HCT116 (cell line): ENCODE data around the gene SCARF1. TPM values are rescaled to one million over a fixed set of nuclear protein-coding genes. Genes with fewer than 3 reads are reported as not detected.

ENCODE experiments used
- ATAC-seq: fragments of 200-7000 bp; cut with Tn5 transposase; 2 replicates; pipeline ENCODE4 v1.9.1; 2020; ENCODE audit warnings: mild to moderate bottlenecking, moderate library complexity
- BruUV-seq: library from RNA; stranded (reverse); fragments of 400-500 nt; replicated peaks from 2 replicates; lab custom pipeline; 2021; lab: Mats Ljungman, UMichigan
- CTCF ChIA-PET: fragments of 300-600 bp; sonication (Branson Sonifier 250); formaldehyde crosslinking; loops from one replicate; lab custom pipeline; 2021; ENCODE audit warnings: antibody characterized with exemption; lab: Charles Lee
- POLR2A ChIA-PET: fragments of 300-600, 350-600 bp; sonication (Branson Sonifier 250); formaldehyde crosslinking; loops from one replicate; lab custom pipeline; 2021; ENCODE audit warnings: antibody characterized with exemption; lab: Charles Lee
- RAD21 ChIA-PET, 2 experiments: fragments of 300-600 bp; sonication (Branson Sonifier 250); formaldehyde crosslinking; loops; one replicate each; lab custom pipeline; 2023; ENCODE audit warnings: low total read pairs in 2 of 2; ENCODE audit not compliant: uncharacterized antibody in 2 of 2, unreplicated experiment in 2 of 2, low non-redundant PET in 1 of 2; lab: Charles Lee
- DNase-seq: peaks from one replicate; pipeline ENCODE4 v3.0.0-alpha.2; 2010; ENCODE audit warnings: low read depth, low spot score
- H2AFZ ChIP-seq: fragments of 200-600 bp; shearing (Covaris generic), sonication (generic); 2 replicates; pipeline ENCODE4 v1.6.1; 2017; ENCODE audit warnings: low read depth, mixed run types, mixed read lengths, antibody characterized with exemption, low read length; ENCODE audit not compliant: poor library complexity, severe bottlenecking
- H3K27ac ChIP-seq: 2 replicates; pipeline ENCODE4 v1.5.1; 2012; ENCODE audit warnings: low read depth, low read length
- H3K27me3 ChIP-seq: fragments of 200-600 bp; sonication (generic); 2 replicates; pipeline ENCODE4 v1.6.1; 2016; ENCODE audit warnings: mixed run types, low read length, mixed read lengths; ENCODE audit not compliant: insufficient read depth
- H3K36me3 ChIP-seq, 2 experiments: fragments of 200-500 bp in 1 of 2; fragments of 200-600 bp in 1 of 2; sonication (Bioruptor generic) in 1 of 2; sonication (generic) in 1 of 2; 2 replicates each; pipeline versions ENCODE4 v1.5.1 to v1.6.1; 2014 to 2016; ENCODE audit warnings: low read length in 2 of 2, inconsistent platforms in 1 of 2, mixed read lengths in 1 of 2, mixed run types in 1 of 2; ENCODE audit not compliant: insufficient read depth in 2 of 2, control insufficient read depth in 1 of 2
- H3K4me1 ChIP-seq, 2 experiments: fragments of 200-600 bp in 1 of 2; sonication (generic) in 1 of 2; 2 replicates each; pipeline versions ENCODE4 v1.5.1 to v1.6.1; 2012 to 2017; ENCODE audit warnings: low read length in 2 of 2, inconsistent platforms in 1 of 2, mild to moderate bottlenecking in 1 of 2, mixed read lengths in 1 of 2, mixed run types in 1 of 2, moderate library complexity in 1 of 2; ENCODE audit not compliant: insufficient read depth in 2 of 2, control insufficient read depth in 1 of 2
- H3K4me2 ChIP-seq: fragments of 200-600 bp; sonication (generic); 2 replicates; pipeline ENCODE4 v1.6.1; 2017; ENCODE audit warnings: mixed run types, low read length, mixed read lengths
- H3K4me3 ChIP-seq, 2 experiments: fragments of 200-600 bp in 1 of 2; sonication (generic) in 1 of 2; replicated peaks in 1 of 2; 2 replicates each; pipeline ENCODE4 v1.5.1; 2011 to 2016; ENCODE audit warnings: low read length in 2 of 2, control low read depth in 1 of 2, low read depth in 1 of 2, mild to moderate bottlenecking in 1 of 2, mixed read lengths in 1 of 2, mixed run types in 1 of 2
- H3K79me2 ChIP-seq: fragments of 200-600 bp; sonication (generic); 2 replicates; pipeline ENCODE4 v1.6.1; 2017; ENCODE audit warnings: mild to moderate bottlenecking, mixed run types, low read length, moderate library complexity, mixed read lengths; ENCODE audit not compliant: insufficient read depth
- H3K9ac ChIP-seq: fragments of 200-600 bp; sonication (generic); 2 replicates; pipeline ENCODE4 v1.6.1; 2016; ENCODE audit warnings: low read length, mixed read lengths
- H3K9me2 ChIP-seq: fragments of 200-600 bp; sonication (generic), shearing (Covaris generic); 2 replicates; pipeline ENCODE4 v1.6.1; 2017; ENCODE audit warnings: mixed run types, mild to moderate bottlenecking, moderate library complexity; ENCODE audit not compliant: insufficient read depth
- H3K9me3 ChIP-seq, 2 experiments: fragments of 200-500 bp in 1 of 2; fragments of 200-600 bp in 1 of 2; sonication (Bioruptor generic) in 1 of 2; sonication (generic) in 1 of 2; 2 replicates each; pipeline ENCODE4 v1.6.1; 2014 to 2017; ENCODE audit warnings: low read length in 2 of 2, mixed read lengths in 2 of 2, inconsistent platforms in 1 of 2, low read depth in 1 of 2, mild to moderate bottlenecking in 1 of 2, mixed run types in 1 of 2, moderate library complexity in 1 of 2; ENCODE audit not compliant: control insufficient read depth in 1 of 2, insufficient read depth in 1 of 2
- H4K20me1 ChIP-seq: fragments of 200-600 bp; sonication (generic), shearing (Covaris generic); 2 replicates; pipeline ENCODE4 v1.6.1; 2017; ENCODE audit warnings: mixed run types, mild to moderate bottlenecking, moderate library complexity; ENCODE audit not compliant: insufficient read depth
- CBX3 ChIP-seq: IDR thresholded peaks from 2 replicates; pipeline ENCODE4 v1.6.1; 2012; ENCODE audit warnings: low read depth
- CEBPB ChIP-seq: IDR thresholded peaks from 2 replicates; pipeline ENCODE4 v1.6.1; 2012; ENCODE audit warnings: low read depth
- ELF1 ChIP-seq: IDR thresholded peaks from 2 replicates; pipeline ENCODE4 v1.6.1; 2012; ENCODE audit warnings: low read depth, borderline replicate concordance
- EZH2 ChIP-seq: fragments of 200-600 bp; sonication (generic); IDR thresholded peaks from 2 replicates; pipeline ENCODE4 v1.6.1; 2017; ENCODE audit warnings: antibody characterized with exemption, mixed run types
- EZH2phosphoT487 ChIP-seq: fragments of 200-600 bp; IDR thresholded peaks from 2 replicates; pipeline ENCODE4 v1.6.1; 2018; ENCODE audit warnings: antibody characterized with exemption, borderline replicate concordance
- JUND ChIP-seq: IDR thresholded peaks from 2 replicates; pipeline ENCODE4 v1.6.1; 2012
- POLR2A ChIP-seq: IDR thresholded peaks from 2 replicates; pipeline ENCODE4 v1.7.0; 2011; ENCODE audit warnings: borderline replicate concordance; ENCODE audit not compliant: insufficient read depth, insufficient read length; ENCODE audit errors: extremely low read depth
- RAD21 ChIP-seq: IDR thresholded peaks from 2 replicates; pipeline ENCODE4 v1.6.1; 2012; ENCODE audit warnings: low read depth, mild to moderate bottlenecking
- SIN3A ChIP-seq: IDR thresholded peaks from 2 replicates; pipeline ENCODE4 v1.6.1; 2012; ENCODE audit warnings: low read depth
- SP1 ChIP-seq: IDR thresholded peaks from 2 replicates; pipeline ENCODE4 v1.6.1; 2012; ENCODE audit warnings: low read depth
- SRF ChIP-seq: IDR thresholded peaks from 2 replicates; pipeline ENCODE4 v1.6.1; 2012; ENCODE audit warnings: low read depth
- TCF7L2 ChIP-seq: IDR thresholded peaks from 2 replicates; pipeline ENCODE4 v1.7.0; 2011; ENCODE audit warnings: borderline replicate concordance, inconsistent platforms; ENCODE audit not compliant: insufficient read depth, insufficient read length; ENCODE audit errors: extremely low read depth
- YY1 ChIP-seq: IDR thresholded peaks from 2 replicates; pipeline ENCODE4 v1.6.1; 2011; ENCODE audit warnings: low read length, low read depth, moderate library complexity, mild to moderate bottlenecking; ENCODE audit not compliant: insufficient replicate concordance; ENCODE audit errors: extremely low read depth
- ZFX ChIP-seq: fragments of 450-650 bp; IDR thresholded peaks from 2 replicates; pipeline ENCODE4 v1.6.1; 2017
- ZNF274 ChIP-seq: fragments of 200-500 bp; sonication (Bioruptor generic); IDR thresholded peaks from 2 replicates; pipeline ENCODE4 v1.6.1; 2014; ENCODE audit warnings: mild to moderate bottlenecking, low read depth, low read length, inconsistent platforms
- intact Hi-C: fragments of 100-400 bp; cut with micrococcal nuclease; formaldehyde crosslinking; loops from 2 replicates; pipeline ENCODE4 v1.10.0; 2022
- total RNA-seq: library from RNA; stranded (reverse); gene quantifications from one replicate; pipeline ENCODE4 v1.2.1, GENCODE V29; 2021; ENCODE audit not compliant: unreplicated experiment
- TF ChIP-seq, protein P1 (sequence below), 3 experiments: fragments of 200-600 bp in 1 of 3; sonication (generic) in 1 of 3; IDR thresholded peaks in 2 of 3; conservative IDR thresholded peaks in 1 of 3; 2 replicates each; pipeline ENCODE4 v1.5.1; 2012 to 2017; ENCODE audit warnings: low read depth in 2 of 3, low read length in 2 of 3, antibody characterized with exemption in 1 of 3, borderline replicate concordance in 1 of 3, control low read depth in 1 of 3, mild to moderate bottlenecking in 1 of 3, mixed read lengths in 1 of 3, mixed run types in 1 of 3, moderate library complexity in 1 of 3; ENCODE audit not compliant: insufficient read depth in 1 of 3
- TF ChIP-seq, protein P2 (sequence below): IDR thresholded peaks from 2 replicates; pipeline ENCODE4 v1.6.1; 2011; ENCODE audit warnings: mild to moderate bottlenecking, low read length, moderate library complexity; ENCODE audit not compliant: insufficient replicate concordance; ENCODE audit errors: extremely low read depth
- TF ChIP-seq, protein P3 (sequence below): IDR thresholded peaks from 2 replicates; pipeline ENCODE4 v1.6.1; 2012; ENCODE audit warnings: low read depth
- TF ChIP-seq, protein P4 (sequence below): IDR thresholded peaks from 2 replicates; pipeline ENCODE4 v1.6.1; 2012

SCARF1 gene
- total RNA-seq, 1 experiment from 2014 or later, result 2.2 TPM

DNA sequence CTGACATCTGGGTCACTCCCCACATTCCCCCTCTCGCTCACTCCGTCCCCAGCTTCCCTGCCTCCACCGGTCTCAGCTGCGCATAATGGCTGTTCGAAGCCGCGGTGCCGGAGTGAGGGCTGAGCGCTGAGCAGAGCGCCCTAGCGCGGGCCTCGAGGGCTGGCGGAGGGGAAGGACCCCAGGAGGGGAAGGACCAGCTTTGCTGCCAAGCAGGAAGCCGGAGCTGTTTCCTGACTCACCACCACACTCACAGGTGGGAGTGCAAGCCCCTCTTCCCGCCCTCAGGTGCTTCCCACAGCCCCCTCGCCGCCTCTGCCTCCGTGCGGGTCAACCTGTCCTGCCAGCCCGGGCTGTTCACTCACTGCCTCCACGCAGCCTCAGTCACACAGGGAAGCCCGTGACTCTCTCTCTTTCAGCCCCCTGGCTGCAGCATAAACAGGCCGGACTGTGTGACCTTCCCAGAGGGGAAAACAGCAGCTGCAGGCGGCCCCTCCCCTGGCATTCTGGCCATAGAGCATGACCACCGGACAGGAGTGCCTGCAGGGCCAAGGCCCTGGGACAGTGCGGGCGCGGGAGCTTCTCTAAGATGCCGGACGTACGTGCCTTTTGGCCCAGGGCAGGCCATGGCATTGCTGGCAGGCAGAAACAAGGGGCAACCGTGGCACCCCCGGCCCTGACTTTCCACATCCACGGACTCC lies 40.6 kb downstream of the SCARF1 start:
- Histone ChIP-seq H3K27ac (no peak overlapping the region), H3K27me3 (no peaks in the 10 kb centered on the region), H4K20me1 (no peaks in the 10 kb centered on the region), H3K9me3 (peaks cover 5 to 12% of the 10 kb centered on the region in 2 experiments; a peak in 2 of 4 replicates), H3K4me1 (no peaks in the 10 kb centered on the region), H3K79me2 (no peaks in the 10 kb centered on the region), H3K4me3 (no peak overlapping the region), H3K36me3 (no peaks in the 10 kb centered on the region), H3K9me2 (no peaks in the 10 kb centered on the region), H3K4me2 (no peak overlapping the region), H2AFZ (no peak overlapping the region), H3K9ac (no peak overlapping the region)
- RAD21 ChIA-PET, result no interaction called here
- ATAC-seq, result no peak
- CTCF ChIA-PET, result no interaction called here
- TF ChIP-seq, protein P1, sequence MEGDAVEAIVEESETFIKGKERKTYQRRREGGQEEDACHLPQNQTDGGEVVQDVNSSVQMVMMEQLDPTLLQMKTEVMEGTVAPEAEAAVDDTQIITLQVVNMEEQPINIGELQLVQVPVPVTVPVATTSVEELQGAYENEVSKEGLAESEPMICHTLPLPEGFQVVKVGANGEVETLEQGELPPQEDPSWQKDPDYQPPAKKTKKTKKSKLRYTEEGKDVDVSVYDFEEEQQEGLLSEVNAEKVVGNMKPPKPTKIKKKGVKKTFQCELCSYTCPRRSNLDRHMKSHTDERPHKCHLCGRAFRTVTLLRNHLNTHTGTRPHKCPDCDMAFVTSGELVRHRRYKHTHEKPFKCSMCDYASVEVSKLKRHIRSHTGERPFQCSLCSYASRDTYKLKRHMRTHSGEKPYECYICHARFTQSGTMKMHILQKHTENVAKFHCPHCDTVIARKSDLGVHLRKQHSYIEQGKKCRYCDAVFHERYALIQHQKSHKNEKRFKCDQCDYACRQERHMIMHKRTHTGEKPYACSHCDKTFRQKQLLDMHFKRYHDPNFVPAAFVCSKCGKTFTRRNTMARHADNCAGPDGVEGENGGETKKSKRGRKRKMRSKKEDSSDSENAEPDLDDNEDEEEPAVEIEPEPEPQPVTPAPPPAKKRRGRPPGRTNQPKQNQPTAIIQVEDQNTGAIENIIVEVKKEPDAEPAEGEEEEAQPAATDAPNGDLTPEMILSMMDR (IDR thresholded peaks at IDR 0.05 in 2 of 3, conservative IDR thresholded peaks at IDR 0.05 in 1 of 3; ENCODE audit: borderline replicate concordance in 1 of 3, insufficient read depth in 1 of 3, low read depth in 2 of 3, low read length in 2 of 3), result no peak
- no peak for TF ChIP-seq ZFX
- no peak for TF ChIP-seq TCF7L2
- no peak for TF ChIP-seq CBX3
- no peak for TF ChIP-seq CEBPB
- no peak for TF ChIP-seq EZH2
- no peak for TF ChIP-seq JUND
- no peak for TF ChIP-seq ELF1
- TF ChIP-seq, protein P2, sequence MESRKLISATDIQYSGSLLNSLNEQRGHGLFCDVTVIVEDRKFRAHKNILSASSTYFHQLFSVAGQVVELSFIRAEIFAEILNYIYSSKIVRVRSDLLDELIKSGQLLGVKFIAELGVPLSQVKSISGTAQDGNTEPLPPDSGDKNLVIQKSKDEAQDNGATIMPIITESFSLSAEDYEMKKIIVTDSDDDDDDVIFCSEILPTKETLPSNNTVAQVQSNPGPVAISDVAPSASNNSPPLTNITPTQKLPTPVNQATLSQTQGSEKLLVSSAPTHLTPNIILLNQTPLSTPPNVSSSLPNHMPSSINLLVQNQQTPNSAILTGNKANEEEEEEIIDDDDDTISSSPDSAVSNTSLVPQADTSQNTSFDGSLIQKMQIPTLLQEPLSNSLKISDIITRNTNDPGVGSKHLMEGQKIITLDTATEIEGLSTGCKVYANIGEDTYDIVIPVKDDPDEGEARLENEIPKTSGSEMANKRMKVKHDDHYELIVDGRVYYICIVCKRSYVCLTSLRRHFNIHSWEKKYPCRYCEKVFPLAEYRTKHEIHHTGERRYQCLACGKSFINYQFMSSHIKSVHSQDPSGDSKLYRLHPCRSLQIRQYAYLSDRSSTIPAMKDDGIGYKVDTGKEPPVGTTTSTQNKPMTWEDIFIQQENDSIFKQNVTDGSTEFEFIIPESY, result no peak
- TF ChIP-seq SRF, result no peak
- TF ChIP-seq SIN3A, result no peak
- no peak for TF ChIP-seq SP1
- TF ChIP-seq, protein P3, sequence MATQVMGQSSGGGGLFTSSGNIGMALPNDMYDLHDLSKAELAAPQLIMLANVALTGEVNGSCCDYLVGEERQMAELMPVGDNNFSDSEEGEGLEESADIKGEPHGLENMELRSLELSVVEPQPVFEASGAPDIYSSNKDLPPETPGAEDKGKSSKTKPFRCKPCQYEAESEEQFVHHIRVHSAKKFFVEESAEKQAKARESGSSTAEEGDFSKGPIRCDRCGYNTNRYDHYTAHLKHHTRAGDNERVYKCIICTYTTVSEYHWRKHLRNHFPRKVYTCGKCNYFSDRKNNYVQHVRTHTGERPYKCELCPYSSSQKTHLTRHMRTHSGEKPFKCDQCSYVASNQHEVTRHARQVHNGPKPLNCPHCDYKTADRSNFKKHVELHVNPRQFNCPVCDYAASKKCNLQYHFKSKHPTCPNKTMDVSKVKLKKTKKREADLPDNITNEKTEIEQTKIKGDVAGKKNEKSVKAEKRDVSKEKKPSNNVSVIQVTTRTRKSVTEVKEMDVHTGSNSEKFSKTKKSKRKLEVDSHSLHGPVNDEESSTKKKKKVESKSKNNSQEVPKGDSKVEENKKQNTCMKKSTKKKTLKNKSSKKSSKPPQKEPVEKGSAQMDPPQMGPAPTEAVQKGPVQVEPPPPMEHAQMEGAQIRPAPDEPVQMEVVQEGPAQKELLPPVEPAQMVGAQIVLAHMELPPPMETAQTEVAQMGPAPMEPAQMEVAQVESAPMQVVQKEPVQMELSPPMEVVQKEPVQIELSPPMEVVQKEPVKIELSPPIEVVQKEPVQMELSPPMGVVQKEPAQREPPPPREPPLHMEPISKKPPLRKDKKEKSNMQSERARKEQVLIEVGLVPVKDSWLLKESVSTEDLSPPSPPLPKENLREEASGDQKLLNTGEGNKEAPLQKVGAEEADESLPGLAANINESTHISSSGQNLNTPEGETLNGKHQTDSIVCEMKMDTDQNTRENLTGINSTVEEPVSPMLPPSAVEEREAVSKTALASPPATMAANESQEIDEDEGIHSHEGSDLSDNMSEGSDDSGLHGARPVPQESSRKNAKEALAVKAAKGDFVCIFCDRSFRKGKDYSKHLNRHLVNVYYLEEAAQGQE, result no peak
- TF ChIP-seq POLR2A, result no peak
- TF ChIP-seq EZH2phosphoT487, result no peak
- TF ChIP-seq YY1, result no peak
- TF ChIP-seq ZNF274, result no peak
- TF ChIP-seq RAD21, result no peak
- TF ChIP-seq, protein P4, sequence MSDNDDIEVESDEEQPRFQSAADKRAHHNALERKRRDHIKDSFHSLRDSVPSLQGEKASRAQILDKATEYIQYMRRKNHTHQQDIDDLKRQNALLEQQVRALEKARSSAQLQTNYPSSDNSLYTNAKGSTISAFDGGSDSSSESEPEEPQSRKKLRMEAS, result no peak
- no TSS peak for BruUV-seq
- DNase-seq, result no peak
- POLR2A ChIA-PET, result interaction anchor here (1.2 kb wide), 1 partner anchor 13 kb away, joined by 3 read pairs; no protein-coding TSS in a partner anchor
- intact Hi-C loops, result no loop called here
